ENCODE results near the gene NHERF2.

DNA sequence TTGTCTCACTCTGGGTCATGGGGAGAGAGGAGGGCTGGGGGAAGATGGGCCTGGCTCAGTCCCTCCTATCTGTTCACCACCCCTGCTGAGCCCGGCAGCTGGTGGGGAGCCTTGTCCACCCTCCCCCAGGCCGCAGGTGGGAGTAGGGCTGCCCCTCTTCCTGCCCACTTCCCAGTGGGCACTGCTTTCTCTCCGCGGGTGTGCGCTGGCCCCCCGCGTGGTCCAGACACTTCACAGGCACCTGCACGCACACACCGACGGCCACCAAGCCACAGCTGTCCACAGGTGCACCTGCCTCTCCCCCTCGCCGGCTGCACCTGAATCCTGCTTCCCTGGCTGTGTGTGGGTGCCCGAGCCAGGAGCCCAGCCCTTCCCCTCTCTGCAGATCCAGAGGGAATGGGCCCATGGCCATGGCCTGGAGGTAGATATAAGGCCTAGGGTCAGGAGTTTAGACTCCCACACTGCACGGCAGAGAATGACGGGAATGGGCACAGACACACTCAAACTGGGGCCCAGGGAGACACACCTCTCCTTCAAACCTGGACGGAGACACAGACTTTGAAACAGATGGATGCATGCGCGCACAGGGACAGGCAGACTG is 2.0 kb downstream of the NHERF2 start:
- TF ChIP-seq, protein P1, sequence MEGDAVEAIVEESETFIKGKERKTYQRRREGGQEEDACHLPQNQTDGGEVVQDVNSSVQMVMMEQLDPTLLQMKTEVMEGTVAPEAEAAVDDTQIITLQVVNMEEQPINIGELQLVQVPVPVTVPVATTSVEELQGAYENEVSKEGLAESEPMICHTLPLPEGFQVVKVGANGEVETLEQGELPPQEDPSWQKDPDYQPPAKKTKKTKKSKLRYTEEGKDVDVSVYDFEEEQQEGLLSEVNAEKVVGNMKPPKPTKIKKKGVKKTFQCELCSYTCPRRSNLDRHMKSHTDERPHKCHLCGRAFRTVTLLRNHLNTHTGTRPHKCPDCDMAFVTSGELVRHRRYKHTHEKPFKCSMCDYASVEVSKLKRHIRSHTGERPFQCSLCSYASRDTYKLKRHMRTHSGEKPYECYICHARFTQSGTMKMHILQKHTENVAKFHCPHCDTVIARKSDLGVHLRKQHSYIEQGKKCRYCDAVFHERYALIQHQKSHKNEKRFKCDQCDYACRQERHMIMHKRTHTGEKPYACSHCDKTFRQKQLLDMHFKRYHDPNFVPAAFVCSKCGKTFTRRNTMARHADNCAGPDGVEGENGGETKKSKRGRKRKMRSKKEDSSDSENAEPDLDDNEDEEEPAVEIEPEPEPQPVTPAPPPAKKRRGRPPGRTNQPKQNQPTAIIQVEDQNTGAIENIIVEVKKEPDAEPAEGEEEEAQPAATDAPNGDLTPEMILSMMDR (conservative IDR thresholded peaks at IDR 0.05; ENCODE audit: low read length) = no peak
- TF ChIP-seq EZH2phosphoT487 (IDR thresholded peaks at IDR 0.05; ENCODE audit: borderline replicate concordance) = no peak

All from Loucy (cell line).